ENCODE results near the gene CHTF18.

DNA sequence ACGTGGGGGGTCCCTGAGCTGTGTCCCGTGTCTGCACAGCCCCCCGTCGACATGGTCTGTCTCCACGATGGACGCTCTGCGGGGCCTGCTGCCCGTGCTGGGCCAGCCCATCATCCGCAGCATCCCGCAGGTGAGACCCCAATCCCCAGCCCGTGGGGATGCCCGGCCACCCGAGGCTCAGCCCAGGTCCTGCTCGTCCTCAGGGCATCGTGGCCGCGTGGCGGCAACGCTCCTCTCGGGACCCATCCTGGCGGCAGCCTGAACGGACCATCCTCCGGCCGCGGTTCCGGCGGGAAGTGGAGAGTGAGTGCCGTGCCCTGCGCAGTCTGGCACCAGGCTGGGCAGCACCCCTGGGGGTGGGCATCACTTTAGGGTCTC, 22.9 kb upstream of the CHTF18 start:
- TF ChIP-seq, protein P1, sequence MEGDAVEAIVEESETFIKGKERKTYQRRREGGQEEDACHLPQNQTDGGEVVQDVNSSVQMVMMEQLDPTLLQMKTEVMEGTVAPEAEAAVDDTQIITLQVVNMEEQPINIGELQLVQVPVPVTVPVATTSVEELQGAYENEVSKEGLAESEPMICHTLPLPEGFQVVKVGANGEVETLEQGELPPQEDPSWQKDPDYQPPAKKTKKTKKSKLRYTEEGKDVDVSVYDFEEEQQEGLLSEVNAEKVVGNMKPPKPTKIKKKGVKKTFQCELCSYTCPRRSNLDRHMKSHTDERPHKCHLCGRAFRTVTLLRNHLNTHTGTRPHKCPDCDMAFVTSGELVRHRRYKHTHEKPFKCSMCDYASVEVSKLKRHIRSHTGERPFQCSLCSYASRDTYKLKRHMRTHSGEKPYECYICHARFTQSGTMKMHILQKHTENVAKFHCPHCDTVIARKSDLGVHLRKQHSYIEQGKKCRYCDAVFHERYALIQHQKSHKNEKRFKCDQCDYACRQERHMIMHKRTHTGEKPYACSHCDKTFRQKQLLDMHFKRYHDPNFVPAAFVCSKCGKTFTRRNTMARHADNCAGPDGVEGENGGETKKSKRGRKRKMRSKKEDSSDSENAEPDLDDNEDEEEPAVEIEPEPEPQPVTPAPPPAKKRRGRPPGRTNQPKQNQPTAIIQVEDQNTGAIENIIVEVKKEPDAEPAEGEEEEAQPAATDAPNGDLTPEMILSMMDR (IDR thresholded peaks at IDR 0.05; ENCODE audit: poor library complexity) = no peak
- no peak for TF ChIP-seq EZH2 (IDR thresholded peaks at IDR 0.05; ENCODE audit: borderline replicate concordance)
- no peak for TF ChIP-seq EZH2phosphoT487 (IDR thresholded peaks at IDR 0.05; ENCODE audit: low read depth, severe bottlenecking, unreplicated experiment)
